GM08714 (cell line): ENCODE results near the gene HAO1.
"Not testable (repeated sequence)": the region's sequence is repeated elsewhere in the genome, so short reads cannot be mapped to it uniquely, and the experiment has no call there.

Experiments
- H3K4me3 ChIP-seq: fragments of 200-500 bp; sonication (Bioruptor generic); 2 replicates; pipeline ENCODE4 v1.5.1; 2014; ENCODE audit warnings: mild to moderate bottlenecking, low read length, inconsistent platforms
- ZNF274 ChIP-seq: IDR thresholded peaks from 2 replicates; pipeline ENCODE4 v1.6.1; 2012; ENCODE audit warnings: mild to moderate bottlenecking, low read depth, low read length

Gene HAO1

DNA sequence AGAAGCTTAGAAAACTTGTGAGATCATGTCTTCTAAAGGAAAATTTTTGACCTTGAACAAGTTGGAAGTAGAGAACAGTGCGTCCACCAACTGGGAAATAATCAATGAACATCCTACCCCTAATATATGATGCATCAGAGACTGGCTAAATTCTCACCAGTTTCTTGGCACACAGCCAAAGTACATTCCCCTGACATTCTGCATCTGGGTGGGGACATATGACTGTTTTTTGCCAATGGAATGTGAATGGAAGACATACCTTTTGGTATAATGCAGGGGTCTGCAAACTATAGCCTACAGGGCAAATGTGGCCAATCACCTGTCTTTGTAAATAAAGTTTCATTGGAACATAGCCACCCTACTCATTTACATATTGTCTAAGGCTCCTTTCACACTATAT, 84.7 kb downstream of the HAO1 start:
- TF ChIP-seq ZNF274: no peak
- no peak overlapping the region for H3K4me3 ChIP-seq

DNA sequence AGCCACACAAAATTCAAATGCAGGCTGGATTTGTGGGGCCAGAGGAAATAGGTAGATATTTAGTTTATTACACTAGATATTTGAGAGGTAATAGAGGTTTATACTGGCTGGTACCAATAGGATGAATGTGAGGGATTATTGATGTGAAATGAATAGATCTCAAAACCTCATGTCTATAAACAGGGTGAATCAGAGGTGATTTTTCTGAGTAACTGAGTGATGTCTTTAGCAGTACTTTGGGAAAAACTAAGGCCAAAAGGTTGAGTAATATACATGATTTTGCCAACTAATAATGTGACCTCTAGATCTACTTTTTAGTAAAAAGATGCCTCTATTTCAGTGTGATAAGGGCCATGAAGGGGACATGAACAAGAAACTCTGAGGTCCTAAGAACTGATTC, 86.8 kb downstream of the HAO1 start:
- no peak overlapping the region for H3K4me3 ChIP-seq
- TF ChIP-seq ZNF274: no peak

DNA sequence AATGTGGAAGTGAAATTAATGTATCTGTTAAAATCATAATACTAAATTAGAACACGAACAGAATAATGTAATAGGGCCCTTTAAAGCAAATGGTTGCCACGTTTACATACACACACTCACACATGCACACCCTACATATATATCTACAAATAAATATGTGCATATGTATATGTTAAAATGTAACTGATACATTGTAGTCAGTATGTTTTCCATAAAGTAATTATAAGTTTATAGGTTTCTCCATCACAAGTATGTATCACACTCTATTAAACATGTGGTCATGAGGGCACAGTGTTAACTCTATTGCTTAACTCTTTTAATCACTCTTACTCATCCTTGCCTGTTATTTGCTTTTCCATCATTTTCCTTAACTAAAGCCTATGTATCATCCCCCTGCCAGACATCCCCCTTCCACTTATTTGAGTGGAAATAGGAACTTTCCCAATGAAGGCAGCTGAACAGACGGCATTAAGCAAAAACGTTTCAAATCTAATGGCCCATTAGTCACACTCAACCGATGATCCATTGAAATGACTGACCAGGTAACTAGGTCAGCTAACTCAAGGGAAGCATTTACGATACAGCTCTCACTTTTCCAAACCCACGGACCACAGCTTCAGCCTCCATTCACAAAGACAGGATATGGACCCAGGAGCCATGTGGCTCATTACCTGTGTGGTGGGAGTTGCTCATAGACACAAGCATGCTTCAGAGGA, 89.3 kb downstream of the HAO1 start:
- no peak overlapping the region for H3K4me3 ChIP-seq
- no peak for TF ChIP-seq ZNF274

DNA sequence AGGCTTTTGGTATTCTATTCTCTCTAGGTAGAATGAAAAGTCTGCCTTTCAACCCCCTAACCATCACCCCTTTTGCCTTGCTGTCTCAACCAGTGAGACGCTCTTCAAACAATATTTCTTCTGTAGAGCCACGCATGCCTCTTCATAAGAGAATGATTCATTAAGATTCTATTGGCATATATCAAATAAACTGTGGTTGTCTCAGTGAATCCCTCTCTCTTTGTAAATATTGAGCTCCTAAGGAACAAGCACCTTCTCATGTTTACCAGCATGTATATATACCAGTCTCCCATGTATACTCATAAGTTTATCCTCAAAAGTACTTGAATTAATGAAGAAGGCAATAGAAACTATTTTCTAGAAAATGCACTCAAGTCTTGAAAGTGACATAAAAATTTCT, 90.6 kb downstream of the HAO1 start:
- TF ChIP-seq ZNF274: no peak
- H3K4me3 ChIP-seq: no peak overlapping the region

DNA sequence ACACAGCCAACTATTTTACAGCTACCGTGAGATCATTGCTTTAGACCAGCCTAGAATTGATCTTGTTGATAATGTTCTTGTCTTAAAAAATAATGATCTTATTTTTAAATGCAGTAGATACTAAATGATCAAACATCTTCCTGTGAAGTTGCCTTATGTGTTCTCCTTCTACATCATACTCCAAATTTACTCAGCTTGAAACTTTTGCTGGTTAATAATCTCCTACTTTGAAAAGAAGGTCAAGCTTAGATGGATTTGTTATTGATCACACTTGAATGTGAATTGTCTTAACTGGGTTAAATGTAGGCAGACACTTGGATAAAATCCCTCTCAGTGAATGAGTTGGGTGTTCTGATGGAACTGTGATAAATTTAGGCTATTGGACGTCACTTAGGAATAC, 91.9 kb downstream of the HAO1 start:
- TF ChIP-seq ZNF274: no peak
- no peak overlapping the region for H3K4me3 ChIP-seq

DNA sequence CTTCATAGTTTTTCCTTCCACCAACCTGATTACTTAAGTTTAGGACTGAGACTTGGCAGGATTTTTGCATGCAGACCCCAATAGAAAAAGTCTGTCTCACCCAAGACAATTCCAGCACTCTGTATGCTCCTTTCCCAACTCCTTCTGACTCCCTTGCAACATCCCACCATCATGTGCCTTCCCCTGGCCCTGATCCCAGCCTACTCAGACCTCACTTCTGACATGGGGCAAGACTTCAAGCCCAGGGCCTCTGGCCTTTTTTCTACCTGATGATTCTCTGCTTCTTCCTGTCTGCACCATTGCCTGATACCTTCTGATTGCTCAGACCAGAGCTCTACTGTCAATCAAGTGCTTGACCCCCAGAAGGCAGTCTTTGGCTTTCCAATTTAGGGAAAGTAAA, 96.6 kb downstream of the HAO1 start:
- no peak for TF ChIP-seq ZNF274
- H3K4me3 ChIP-seq: no peak overlapping the region

DNA sequence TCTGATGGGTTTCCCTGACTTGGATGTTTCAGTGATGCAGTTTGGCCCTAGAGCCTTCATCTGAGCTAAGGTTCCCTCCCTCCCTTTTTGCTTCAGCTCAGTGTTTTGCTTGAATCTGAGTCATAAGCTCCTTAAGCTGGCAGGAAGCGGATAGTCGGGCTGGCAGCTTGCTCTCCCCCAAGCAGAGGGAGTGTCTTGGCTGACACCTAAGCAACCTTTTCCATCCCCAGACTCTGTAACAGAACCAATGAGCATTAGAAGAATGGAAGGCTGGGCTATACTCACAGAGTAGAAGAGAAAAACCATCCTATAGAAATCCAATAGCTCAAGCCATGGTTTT, 98.3 kb downstream of the HAO1 start:
- H3K4me3 ChIP-seq: no peak overlapping the region
- TF ChIP-seq ZNF274: no peak

DNA sequence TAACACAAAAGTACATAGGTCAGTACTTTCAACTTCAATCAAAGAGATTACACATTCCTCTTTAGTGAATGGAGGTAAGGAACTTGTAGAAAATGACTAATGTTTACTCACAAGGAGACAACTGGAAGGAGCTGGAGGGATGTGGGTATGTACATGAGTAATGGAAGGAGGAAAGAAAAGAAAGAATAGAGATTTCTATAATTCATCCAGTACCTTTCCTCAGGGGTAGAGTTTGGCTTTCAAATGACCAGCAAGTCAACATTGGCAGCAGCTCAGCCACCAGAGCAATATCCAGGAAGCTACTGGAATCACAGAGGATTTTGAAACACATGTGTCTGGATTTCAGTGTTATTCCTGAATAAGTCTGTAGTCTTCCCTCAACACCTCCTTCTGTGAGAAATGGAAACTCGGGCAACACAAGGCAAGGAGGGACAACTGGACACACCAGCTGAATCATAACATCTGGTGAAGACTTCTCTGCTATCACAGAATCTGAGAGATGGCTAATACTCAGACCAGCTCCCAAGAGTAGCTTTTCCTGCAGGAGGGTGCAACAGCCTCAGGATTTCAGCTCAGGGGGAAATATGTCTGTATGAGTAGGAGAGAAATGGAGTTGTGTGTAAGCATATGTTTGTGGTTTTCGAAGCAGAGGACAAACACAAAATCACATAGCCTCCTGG, 98.8 kb downstream of the HAO1 start:
- H3K4me3 ChIP-seq: no peak overlapping the region
- no peak for TF ChIP-seq ZNF274

DNA sequence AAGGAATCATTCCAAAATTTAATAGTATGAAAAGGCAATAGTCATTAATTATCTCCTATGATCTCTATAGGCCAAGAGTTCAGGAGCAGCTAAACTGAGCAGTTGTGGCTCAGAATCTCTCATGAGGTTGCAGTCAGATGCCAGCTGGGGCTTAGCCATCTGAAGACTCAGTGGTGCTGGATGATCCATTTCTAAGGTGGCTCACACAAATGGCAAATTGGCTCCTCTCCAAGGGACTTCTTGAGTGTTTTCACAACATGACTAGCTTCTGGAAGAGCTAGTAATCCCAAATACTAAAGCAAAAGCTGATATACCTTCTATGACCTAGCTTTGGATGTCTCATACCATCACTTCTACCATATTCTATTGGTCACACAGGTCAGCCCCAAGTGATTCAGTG, 104.2 kb downstream of the HAO1 start:
- no peak for TF ChIP-seq ZNF274
- no peak overlapping the region for H3K4me3 ChIP-seq

DNA sequence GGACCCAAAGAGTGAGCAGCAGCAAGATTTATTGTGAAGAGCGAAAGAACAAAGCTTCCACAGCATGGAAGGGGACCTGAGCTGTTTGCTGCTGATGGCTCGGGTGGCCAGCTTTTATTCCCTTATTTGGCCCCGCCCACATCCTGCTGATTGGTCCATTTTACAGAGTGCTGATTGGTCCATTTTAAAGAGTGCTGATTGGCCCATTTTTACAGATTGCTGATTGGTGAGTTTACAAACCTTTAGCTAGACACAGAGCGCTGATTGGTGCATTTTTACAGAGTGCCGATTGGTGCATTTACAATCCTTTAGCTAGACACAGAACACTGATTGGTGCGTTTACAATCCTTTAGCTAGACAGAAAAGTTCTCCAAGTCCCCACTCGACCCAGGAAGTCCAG, 105.8 kb downstream of the HAO1 start:
- H3K4me3 ChIP-seq: not testable (repeated sequence)
